Measurements from ENCODE around the gene DYNC2I2.

- TF ChIP-seq EZH2 (IDR thresholded peaks at IDR 0.05) = no peak
- TF ChIP-seq CTCF (IDR thresholded peaks at IDR 0.05) = peak; percentile 29
- no peak for TF ChIP-seq EZH2phosphoT487 (IDR thresholded peaks at IDR 0.05)
Measured at GRCh38 chr9:128636024-128636390, 20.6 kb downstream of the DYNC2I2 start.

All from neural progenitor cell (in vitro differentiated cells).